AG08395 (cell line): ENCODE results near the gene SEPTIN10.
"Not testable (repeated sequence)": the region's sequence is repeated elsewhere in the genome, so short reads cannot be mapped to it uniquely, and the experiment has no call there.

Experiments used
- DNase-seq: peaks from one replicate; pipeline ENCODE4 v3.0.0; 2012; ENCODE audit warnings: mixed read lengths, low spot score

SEPTIN10 gene

GRCh38 chr2:109613922-109614714, at the start of gene SEPTIN10, which contains the start of gene SOWAHC:
SEPTIN10 (minus strand) TSS chr2:109613966; CDS start chr2:109613827, 139 bp downstream.
SOWAHC (plus strand) TSS chr2:109614364; CDS start chr2:109614490, 126 bp downstream.
- DNase-seq: peak; percentile 96

GRCh38 chr2:109662889-109663288, 49.1 kb upstream of the SEPTIN10 start:
- no peak for DNase-seq

GRCh38 chr2:109660046-109660860, 46.5 kb upstream of the SEPTIN10 start:
- DNase-seq: no peak

- DNase-seq: no peak
Observed at GRCh38 chr2:109659396-109660045, 45.8 kb upstream of the SEPTIN10 start.

- DNase-seq: no peak
Observed at GRCh38 chr2:109655287-109655686, 41.5 kb upstream of the SEPTIN10 start.

GRCh38 chr2:109654326-109655050, 40.7 kb upstream of the SEPTIN10 start:
- DNase-seq: no peak

GRCh38 chr2:109649736-109650695, 36.2 kb upstream of the SEPTIN10 start:
- DNase-seq: no peak

GRCh38 chr2:109648041-109648527, 34.3 kb upstream of the SEPTIN10 start:
- peak; percentile 26 for DNase-seq

GRCh38 chr2:109647636-109648035, 33.9 kb upstream of the SEPTIN10 start:
- DNase-seq: peak; percentile 58

- no peak for DNase-seq
Observed at GRCh38 chr2:109646961-109647360, 33.2 kb upstream of the SEPTIN10 start.

- no peak for DNase-seq
Observed at GRCh38 chr2:109645412-109646184, 31.8 kb upstream of the SEPTIN10 start.

GRCh38 chr2:109644571-109645275, 31.0 kb upstream of the SEPTIN10 start:
- DNase-seq: no peak

- DNase-seq: not testable (repeated sequence)
Observed at GRCh38 chr2:109640000-109640399, 26.2 kb upstream of the SEPTIN10 start.

- DNase-seq: no peak
Observed at GRCh38 chr2:109638795-109639194, 25.0 kb upstream of the SEPTIN10 start.

GRCh38 chr2:109637749-109638570, 24.2 kb upstream of the SEPTIN10 start:
- DNase-seq: no peak

- DNase-seq: no peak
Observed at GRCh38 chr2:109636317-109636716, 22.6 kb upstream of the SEPTIN10 start.

- DNase-seq: no peak
Observed at GRCh38 chr2:109635426-109636304, 21.9 kb upstream of the SEPTIN10 start.
